GM18499 (cell line): ENCODE results near the gene KLHL29.

ENCODE experiments used
- ATAC-seq: cut with Tn5 transposase; IDR thresholded peaks from one replicate; pipeline ENCODE4 v1.9.1; 2021; ENCODE audit warnings: moderate number of reproducible peaks; ENCODE audit not compliant: insufficient read depth, unreplicated experiment

KLHL29 gene

DNA sequence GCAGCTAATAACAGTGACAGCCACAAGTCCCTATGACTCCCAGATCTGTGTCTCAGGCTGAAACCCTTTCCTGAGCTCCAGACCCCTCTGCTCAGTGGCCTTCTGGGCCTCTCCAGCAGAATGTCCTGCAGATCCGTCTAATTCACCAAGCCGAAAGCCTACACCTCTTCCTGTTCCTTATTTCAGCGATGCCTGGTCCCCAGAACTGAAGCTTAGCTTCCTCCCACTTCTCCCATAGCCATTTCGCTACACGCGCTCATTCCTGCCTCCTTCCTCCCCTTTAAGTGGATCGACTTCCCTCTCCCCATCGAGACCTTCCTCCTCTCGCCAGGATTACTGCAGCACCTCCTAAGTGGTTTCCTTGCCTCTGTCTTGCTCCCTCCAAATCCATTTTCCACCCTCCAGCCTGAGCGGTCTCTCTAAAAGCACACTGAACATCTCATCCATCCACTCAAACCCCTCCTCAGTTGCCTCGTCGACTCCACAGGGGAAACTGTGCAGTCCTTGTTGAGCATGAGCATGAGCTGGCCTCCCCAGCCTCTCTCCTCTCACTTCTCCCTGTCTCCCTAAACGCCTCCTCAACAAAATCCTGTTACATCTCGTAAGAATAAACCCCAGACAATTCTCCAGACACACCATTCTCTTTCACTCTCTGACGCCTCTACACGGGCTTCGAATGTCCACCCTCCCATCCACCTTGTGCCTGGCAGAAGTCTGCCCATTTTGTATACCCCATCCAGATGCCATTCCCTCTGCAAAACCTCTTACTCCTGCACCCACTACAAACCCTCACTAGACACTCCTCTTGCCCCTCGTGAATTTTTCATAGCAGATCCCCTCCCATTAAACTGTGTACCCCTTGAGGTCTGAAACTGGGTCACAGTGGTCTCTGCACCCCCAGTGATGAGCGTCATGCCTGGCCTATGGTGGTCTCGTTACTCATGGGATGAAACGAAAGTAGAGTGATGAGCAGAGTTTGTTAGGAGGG, 309.4 kb downstream of the KLHL29 start:
- ATAC-seq, result no peak

DNA sequence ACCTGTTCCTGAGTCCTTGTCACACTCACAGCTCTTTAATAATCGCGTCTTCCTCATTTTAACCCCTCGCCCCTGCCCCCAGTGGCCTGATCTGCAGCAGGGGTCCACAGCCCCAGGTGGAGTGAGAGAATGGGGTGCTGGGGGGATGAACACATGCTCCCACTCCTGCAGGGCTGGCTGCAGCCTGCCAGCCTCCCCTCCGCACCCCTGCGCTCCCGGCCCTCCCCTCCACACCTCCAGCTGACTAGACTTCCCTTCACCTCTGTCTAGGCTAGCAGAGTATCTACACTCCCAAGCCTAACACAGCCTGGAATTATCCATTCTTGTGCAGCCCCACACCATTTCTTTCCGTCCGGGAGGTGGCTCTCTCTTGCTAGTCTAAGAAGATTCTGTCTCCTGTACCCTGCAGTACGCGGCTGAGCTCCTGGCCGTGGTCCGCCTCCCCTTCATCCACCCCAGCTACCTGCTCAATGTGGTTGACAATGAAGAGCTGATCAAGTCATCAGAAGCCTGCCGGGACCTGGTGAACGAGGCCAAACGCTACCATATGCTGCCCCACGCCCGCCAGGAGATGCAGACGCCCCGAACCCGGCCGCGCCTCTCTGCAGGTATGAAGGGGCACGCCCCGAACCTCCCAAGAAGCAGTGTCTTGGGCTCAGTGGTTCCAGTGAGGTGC, 310.4 kb downstream of the KLHL29 start:
- no peak for ATAC-seq

DNA sequence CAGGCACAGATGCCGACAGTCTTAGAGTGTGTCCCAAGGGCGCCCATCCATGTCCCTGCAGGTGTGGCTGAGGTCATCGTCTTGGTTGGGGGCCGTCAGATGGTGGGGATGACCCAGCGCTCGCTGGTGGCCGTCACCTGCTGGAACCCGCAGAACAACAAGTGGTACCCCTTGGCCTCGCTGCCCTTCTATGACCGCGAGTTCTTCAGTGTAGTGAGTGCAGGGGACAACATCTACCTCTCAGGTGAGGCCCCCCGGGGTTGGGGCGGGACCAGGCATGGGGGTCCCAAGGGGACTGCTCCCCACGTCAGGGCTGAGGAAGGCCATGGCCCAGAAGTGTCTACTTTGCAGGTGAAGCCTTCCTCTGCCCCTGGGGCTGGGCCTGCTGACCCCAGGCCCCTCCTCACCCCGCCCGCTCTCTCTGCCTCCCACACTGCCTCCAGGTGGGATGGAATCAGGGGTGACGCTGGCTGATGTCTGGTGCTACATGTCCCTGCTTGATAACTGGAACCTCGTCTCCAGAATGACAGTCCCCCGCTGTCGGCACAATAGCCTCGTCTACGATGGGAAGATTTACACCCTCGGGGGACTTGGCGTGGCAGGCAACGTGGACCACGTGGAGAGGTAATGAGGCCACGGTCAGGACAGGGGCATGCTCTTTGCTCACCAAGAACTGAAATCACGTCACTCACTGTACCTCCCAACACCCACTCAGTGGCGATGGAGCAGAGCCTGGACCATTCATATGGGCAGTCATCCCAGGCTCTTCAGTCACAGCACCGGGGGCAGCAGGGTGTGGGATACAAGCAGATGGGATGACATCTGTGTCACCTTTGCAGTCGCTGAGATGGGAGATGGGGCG, 311.1 kb downstream of the KLHL29 start:
- no peak for ATAC-seq

DNA sequence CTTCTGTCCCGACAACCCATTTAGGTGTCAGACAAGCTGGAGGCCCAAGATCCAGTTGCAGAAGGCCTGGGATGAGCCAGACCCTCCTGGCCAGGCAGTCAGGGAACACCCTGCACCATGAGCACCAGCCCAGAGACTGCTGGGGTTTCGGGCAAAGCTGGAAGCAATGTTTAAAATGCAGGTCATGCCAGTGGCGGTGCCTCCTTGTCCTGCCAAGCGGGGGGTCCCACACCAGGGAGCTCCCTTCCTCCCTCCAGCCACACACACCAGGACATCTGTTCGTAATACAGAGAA, 311.7 kb downstream of the KLHL29 start:
- no peak for ATAC-seq

DNA sequence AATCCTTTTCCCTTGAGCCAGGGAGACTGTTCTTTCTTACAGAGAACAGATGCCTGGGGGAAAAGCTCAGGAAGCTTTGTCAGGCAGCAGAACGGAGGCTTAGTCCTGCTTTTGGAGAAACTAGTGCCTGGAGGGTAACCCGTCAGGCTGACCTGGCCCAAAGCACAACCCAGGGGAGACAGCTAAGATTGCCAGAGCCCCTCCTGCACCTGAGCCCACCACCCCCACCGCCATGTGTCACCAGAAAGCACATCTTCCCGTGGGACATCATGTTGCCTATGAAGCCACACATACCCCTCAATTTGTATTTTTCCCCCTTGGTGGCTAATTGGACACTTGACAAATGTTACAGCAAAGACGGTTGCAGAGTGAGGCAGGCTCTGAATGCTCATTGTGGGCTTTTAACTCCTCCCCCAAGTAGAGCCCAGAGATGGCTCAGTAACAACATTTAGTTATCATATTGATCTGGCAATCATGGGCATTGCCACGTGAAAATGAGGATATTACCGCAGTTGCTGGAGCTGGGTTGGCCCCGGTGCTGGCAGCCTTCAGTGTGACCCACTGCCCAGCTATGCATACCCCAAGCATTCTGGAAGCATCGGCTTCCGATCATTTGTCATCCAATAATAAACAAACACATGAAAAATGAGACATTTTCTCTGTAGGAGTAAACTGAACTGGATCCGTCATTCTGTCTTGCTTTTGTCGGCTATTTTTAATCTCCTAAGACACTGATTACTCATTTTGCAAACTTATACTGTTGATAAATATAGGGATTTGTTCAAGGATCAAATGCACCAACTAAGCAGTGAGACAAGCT, 312.5 kb downstream of the KLHL29 start:
- ATAC-seq, result no peak

DNA sequence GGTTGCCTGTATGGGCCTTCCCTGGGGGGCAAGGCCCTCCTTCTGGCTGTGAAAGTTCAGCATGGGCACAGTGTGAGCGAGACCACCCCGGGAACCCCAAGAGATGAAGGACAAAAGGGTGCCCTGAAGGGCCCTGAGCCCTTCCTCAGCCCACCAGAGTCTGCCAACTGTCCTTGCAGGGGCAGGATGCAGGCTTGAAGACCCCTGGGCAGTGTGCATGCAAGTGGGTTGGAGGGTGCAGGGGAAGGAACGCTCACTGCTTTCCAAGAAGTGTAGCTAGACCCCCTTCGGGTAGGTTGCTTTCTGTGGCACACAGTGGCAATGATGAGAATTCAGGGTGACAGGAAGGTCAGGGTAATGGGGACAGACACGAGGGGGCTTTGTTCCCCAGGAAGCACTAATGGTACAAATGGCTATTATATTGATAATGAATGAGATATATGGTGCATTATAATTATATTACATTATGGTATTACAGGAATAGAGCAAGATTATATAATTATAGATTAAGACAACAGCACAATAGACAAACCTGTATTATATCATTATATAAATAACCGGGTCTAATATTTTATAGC, 313.2 kb downstream of the KLHL29 start:
- ATAC-seq, result no peak

DNA sequence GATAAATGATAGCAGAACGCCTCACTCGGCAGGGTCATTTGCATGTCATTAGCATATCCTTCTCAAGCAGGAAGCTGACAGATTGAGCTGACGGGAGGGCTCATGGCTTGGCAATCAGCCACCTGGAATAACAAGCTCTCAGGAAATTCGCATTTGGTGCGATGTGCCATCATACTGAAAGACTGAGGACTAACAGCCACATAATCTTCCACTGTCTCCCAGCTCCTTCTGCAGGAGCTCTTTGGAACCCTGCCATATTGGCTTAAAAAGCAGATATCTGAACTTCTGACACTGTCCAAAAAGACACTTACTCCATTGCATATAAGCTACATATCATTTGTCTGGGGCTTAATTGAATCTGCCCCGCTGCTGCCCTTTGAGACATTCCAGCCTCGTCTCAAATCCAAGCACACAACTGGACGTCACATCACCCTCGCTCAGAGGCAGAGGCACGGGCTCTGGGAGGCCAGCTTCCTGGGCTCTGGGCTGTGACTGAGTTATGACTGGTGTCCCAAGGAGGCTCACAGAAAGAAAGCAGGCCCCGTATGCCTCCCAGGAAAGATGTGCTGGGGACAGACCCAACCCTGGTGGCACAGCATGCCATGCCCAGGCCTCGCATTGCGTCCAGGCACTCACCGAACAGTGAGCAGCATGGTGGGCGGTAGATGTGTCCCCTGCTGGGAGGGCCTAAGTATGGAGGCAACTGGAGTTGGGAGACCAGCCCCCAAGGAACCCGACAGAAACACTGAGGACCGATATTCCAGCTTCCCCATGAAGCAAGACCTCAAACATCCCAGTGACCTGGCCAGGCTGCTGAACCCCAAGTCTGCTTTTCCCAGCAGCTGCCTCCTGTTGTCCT, 314.0 kb downstream of the KLHL29 start:
- ATAC-seq, result no peak

DNA sequence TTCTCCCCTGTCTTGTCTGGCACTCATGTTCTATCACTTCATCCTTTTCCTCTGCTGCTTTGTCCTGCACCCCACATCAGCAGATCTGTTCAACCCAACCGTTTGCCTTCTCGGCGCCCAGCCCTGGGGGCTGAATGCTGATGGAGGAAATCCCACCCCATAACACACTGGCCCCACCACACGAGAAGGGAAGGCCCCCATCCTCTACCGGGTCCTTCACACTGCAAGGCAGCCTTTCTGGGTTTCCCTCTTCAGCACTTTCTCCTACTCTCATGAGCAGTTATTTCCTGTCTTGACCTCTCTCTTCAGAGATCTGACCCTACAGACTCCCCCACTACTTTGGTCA, 314.6 kb downstream of the KLHL29 start:
- ATAC-seq, result no peak

DNA sequence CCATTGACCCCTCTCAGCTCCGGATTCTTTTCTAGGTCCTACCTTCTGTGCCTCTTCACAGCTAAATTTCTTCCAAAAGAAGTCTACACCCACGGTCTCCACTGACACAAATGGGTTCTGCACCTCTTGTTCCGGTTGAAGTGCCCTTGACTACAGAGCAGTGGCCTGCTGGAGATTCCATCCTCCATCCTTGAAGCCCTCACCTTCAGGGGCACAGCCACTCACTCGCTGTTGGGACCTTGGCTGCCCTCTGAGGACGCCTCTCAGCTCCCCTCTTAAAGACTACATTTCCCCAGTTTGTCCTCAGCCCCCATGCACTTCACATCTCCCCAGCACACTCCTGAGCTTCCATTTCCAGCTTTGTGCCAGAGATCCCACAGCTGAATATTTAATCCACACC, 315.6 kb downstream of the KLHL29 start:
- no peak for ATAC-seq

DNA sequence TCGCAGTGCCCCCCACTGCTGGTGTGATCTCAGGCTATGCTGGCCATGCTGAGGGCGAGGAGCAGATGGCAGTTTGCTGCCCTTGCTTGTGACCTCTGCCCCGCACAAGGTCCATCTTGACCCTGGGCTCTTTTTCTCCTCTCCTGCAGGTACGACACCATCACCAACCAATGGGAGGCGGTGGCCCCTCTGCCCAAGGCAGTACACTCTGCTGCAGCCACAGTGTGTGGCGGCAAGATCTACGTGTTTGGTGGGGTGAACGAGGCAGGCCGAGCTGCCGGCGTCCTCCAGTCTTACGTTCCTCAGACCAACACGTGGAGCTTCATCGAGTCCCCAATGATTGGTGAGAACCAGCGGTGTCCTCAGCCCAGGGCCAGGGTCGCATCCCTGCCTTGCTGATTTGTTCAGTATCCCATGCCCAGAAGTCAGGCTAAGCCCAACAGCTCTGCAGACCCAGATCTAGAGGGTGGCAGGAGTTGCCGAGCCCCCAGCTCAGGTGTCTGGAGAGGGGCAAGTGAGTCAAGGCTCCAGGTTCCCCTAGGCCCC, 318.1 kb downstream of the KLHL29 start:
- ATAC-seq, result no peak

DNA sequence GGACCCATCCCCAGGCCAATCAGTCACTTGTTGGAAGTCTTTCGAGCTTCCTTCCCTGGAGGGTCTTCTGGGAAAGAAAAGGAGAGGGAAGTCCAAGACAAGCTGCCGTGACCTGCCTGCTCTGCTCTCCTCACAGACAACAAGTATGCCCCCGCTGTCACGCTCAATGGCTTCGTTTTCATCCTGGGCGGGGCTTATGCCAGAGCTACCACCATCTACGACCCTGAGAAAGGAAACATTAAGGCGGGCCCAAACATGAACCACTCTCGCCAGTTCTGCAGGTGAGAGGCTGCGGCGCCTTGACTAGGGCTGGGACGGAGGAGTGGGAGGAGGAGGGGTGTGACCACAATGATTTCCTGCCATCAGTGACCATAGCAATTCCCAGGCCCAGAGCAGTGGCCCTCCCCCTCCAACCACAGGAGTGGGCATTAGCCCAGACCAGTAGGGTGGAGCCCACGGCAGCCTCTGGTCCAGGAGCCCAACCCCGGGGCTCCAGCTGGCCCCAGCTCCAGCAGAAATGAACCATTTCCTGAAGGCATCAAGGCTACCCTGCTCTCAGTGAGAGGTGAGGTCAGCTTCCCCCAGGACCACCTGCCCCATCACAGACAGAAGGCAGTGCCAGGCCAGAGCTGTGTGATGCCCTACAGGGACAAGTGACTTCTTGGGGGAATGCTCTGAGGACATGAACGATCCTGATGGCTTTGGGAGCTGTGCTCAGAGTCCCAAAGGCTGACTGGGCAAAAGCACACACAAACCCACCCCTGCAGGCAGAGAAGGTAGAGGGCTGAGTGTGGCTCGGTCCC, 318.8 kb downstream of the KLHL29 start:
- no peak for ATAC-seq

DNA sequence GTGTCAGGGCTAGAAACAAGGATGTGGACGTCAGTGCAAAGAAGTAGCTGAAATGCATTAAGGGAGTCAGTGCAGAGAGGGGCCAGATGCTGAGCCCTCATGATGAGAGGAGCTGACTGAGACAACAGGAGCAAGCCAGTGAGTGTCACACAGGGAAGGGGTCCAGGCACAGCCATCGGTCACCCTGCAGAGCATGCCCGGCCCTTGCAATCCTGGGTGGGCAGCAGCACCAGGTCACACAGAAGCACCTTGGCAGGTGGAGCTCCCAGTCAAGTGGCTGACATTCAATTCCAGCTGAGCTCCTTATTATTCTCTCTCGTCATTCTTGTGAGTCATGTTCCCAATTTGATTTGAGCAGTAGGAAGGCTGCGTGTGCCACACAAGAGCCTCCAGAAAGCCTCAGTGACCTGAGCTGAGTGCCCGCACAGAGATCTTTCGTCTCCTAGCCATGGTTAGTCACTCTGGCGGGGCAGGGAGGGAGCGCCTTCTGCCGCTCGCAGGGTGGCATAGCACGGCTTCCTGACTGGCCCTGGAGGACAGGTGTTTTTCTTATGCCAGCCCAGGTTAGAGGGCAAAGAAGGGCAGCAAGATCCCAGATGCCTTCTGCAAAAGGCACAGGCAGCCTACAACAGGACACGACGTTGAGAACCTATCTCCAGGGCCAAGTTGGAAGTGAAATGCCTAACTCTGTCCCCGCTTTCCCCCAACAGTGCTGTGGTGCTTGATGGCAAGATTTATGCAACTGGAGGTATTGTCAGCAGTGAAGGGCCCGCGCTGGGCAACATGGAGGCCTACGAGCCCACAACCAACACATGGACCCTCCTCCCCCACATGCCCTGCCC, 321.0 kb downstream of the KLHL29 start:
- no peak for ATAC-seq

DNA sequence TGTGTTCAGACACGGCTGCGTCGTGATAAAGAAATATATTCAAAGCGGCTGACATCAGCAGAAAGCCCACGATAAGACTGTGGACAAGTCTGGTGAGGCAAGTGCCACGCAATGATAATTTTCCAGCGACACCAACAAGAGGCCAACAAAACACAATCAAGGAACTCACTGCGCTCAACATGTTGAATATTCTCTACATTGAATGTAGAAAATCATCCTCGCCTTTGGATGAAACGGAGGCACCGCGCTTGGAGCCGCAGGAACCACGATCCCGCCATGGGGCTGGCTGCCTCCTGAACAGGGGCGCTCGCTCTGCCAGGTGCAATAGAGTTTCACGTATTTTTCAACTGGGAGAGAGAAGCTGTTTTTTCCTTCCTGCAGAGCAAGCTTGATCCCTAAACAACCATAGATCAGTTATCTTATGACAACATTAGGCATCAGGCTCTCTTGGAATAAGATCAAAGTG, 321.7 kb downstream of the KLHL29 start:
- ATAC-seq, result no peak

DNA sequence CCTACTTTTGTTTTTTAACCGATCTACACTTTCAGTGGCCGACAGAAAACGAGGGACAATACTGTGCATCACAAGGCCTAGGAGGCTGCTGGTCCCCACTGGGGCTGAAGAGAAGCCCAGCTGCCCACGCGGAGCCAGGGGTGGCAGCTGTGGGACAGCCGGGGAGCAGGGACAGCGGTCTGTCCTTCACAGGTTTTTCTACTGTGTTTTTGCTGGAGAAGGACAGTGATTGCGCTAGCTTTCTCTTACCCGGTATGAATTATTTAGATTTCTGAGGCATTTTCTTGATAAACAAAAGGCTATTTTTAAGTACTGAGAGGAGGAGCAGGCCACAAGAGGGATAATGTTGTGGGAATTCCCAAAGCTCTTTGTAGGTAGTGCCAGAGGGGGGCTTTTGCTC, 322.1 kb downstream of the KLHL29 start:
- no peak for ATAC-seq

DNA sequence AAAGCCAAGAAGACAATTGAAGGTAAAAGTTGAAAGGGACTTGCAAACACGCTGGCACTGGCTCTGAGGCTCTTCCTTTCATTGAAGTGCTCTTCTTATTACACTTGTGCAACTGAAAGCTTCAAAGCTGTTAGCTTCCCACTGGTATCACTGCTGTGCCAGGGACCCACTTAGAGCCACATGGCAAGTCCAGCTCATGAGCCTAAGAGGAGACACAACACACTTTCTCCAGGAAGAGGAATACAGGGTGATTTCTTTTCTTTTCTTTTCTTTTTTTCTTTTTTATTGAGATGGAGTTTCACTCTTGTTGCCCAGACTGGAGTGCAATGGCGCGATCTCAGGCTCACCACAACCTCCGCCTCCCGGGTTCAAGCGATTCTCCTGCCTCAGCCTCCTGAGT, 323.8 kb downstream of the KLHL29 start:
- no peak for ATAC-seq

DNA sequence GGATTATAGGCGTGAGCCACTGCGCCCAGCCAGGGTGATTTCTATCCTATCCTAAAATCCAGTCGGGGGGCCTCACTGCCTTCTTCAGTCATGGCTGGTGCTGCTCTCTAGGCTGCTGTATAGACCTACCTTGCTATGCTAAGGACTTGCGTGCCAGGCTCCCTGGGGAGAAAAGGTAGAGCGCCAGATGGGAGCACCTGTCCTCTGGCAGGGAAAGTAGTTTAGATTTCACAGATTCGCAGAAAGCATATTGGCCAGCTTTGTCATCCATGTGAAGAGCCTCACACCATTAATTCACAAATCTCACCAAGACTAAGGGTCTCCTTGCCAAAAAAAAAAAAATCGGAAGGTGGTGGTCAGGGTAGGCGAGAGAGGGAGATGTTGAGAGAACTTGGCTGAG, 324.3 kb downstream of the KLHL29 start:
- no peak for ATAC-seq
